Sigmoid colon (tissue), 4 donors: ENCODE data around the gene SETD3.

Source experiments
- EP300 ChIP-seq, 4 donors: sonication (generic); formaldehyde crosslinking; IDR thresholded peaks; one replicate each; pipeline ENCODE4 v1.6.1; 2017; ENCODE audit warnings: antibody characterized with exemption in 4 of 4
- POLR2A ChIP-seq, 2 donors: fragments of 450-650 bp; IDR thresholded peaks; one replicate each; pipeline ENCODE4 v1.6.1; 2016; ENCODE audit warnings: antibody characterized with exemption in 2 of 2, mild to moderate bottlenecking in 2 of 2, moderate library complexity in 2 of 2
- POLR2AphosphoS5 ChIP-seq, 4 donors: sonication (generic); formaldehyde crosslinking; IDR thresholded peaks; one replicate each; pipeline ENCODE4 v1.6.1; 2017; ENCODE audit warnings: antibody characterized with exemption in 4 of 4
- TF ChIP-seq, protein P1 (sequence below), 4 experiments: fragments of 450-650 bp in 3 of 4; fragments of 200-600 bp in 1 of 4; IDR thresholded peaks; one replicate each; pipeline ENCODE4 v1.5.1; 2016 to 2019; ENCODE audit warnings: antibody characterized with exemption in 4 of 4, mild to moderate bottlenecking in 3 of 4, moderate library complexity in 2 of 4

DNA sequence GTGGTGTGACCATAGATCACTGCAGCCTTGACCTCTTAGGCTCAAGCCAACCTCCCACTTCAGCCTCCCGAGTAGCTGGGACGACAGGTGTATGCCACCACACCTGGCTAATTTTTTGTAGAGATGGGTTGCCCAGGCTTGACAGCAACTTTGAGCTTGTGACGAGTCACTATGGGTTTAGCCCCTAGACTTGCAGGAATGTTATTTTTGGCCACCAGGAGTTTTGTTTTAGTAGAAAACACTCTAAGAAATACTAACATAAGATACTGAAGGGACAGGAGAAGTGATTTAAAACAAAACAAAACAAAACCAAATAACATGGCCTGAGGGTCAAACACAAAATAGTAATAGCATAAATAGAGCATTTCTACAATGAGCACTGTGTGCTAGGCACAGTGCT lies 26.4 kb downstream of the SETD3 start:
- TF ChIP-seq, protein P1, sequence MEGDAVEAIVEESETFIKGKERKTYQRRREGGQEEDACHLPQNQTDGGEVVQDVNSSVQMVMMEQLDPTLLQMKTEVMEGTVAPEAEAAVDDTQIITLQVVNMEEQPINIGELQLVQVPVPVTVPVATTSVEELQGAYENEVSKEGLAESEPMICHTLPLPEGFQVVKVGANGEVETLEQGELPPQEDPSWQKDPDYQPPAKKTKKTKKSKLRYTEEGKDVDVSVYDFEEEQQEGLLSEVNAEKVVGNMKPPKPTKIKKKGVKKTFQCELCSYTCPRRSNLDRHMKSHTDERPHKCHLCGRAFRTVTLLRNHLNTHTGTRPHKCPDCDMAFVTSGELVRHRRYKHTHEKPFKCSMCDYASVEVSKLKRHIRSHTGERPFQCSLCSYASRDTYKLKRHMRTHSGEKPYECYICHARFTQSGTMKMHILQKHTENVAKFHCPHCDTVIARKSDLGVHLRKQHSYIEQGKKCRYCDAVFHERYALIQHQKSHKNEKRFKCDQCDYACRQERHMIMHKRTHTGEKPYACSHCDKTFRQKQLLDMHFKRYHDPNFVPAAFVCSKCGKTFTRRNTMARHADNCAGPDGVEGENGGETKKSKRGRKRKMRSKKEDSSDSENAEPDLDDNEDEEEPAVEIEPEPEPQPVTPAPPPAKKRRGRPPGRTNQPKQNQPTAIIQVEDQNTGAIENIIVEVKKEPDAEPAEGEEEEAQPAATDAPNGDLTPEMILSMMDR (IDR thresholded peaks at IDR 0.05), result no peak
- TF ChIP-seq EP300 (IDR thresholded peaks at IDR 0.05), result no peak
- no peak for TF ChIP-seq POLR2A (IDR thresholded peaks at IDR 0.05)
- no peak for TF ChIP-seq POLR2AphosphoS5 (IDR thresholded peaks at IDR 0.05)
